PFSK-1 (cell line): ENCODE data around the gene PTPRN2.

ENCODE experiments used
- FOXP2 ChIP-seq: optimal IDR thresholded peaks from 2 replicates; pipeline ENCODE3; 2011; ENCODE audit warnings: borderline replicate concordance, control low read depth, inconsistent platforms; ENCODE audit not compliant: insufficient read depth; ENCODE audit errors: extremely low read length, extremely low read depth
- POLR2AphosphoS5 ChIP-seq: IDR thresholded peaks from 2 replicates; pipeline ENCODE4 v1.6.1; 2012; ENCODE audit warnings: low read depth, mild to moderate bottlenecking, control low read depth, low read length, moderate library complexity
- SIN3A ChIP-seq: IDR thresholded peaks from 2 replicates; pipeline ENCODE4 v1.6.1; 2012; ENCODE audit warnings: mild to moderate bottlenecking, low read length, moderate library complexity, borderline replicate concordance; ENCODE audit not compliant: insufficient read depth
- TAF1 ChIP-seq: IDR thresholded peaks from 2 replicates; pipeline ENCODE4 v1.6.1; 2012; ENCODE audit warnings: low read length, control low read depth, borderline replicate concordance; ENCODE audit not compliant: insufficient read depth
- TF ChIP-seq, protein P1 (sequence below), 2 experiments: IDR thresholded peaks; 2 replicates each; pipeline versions ENCODE4 v1.6.1 to v1.8.0; 2011 to 2012; ENCODE audit warnings: low read depth in 2 of 2, low read length in 2 of 2, control low read depth in 1 of 2, inconsistent platforms in 1 of 2, mild to moderate bottlenecking in 1 of 2, moderate library complexity in 1 of 2; ENCODE audit not compliant: insufficient read depth in 1 of 2

PTPRN2 gene

DNA sequence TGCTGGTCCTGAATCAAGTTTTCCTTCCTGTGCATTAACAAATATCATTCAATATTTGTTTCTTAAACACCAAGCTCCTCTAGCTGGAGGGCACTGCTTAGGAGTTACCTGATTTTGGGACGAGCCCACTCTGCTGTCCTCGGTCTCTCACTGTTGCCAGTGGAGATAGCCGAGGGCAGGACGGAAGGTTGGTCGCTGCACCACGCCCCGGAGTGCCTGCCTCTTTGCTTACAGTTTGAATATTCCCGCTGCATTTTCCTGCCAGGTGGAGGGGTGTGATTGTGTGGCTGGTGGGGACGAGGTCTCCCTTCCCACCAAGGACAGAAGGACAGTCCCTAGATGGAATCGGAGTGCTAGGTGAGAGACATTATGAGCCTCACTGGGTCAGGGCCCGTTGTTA lies 1049.3 kb downstream of the PTPRN2 start:
- TF ChIP-seq TAF1: no peak
- no peak for TF ChIP-seq FOXP2
- TF ChIP-seq, protein P1, sequence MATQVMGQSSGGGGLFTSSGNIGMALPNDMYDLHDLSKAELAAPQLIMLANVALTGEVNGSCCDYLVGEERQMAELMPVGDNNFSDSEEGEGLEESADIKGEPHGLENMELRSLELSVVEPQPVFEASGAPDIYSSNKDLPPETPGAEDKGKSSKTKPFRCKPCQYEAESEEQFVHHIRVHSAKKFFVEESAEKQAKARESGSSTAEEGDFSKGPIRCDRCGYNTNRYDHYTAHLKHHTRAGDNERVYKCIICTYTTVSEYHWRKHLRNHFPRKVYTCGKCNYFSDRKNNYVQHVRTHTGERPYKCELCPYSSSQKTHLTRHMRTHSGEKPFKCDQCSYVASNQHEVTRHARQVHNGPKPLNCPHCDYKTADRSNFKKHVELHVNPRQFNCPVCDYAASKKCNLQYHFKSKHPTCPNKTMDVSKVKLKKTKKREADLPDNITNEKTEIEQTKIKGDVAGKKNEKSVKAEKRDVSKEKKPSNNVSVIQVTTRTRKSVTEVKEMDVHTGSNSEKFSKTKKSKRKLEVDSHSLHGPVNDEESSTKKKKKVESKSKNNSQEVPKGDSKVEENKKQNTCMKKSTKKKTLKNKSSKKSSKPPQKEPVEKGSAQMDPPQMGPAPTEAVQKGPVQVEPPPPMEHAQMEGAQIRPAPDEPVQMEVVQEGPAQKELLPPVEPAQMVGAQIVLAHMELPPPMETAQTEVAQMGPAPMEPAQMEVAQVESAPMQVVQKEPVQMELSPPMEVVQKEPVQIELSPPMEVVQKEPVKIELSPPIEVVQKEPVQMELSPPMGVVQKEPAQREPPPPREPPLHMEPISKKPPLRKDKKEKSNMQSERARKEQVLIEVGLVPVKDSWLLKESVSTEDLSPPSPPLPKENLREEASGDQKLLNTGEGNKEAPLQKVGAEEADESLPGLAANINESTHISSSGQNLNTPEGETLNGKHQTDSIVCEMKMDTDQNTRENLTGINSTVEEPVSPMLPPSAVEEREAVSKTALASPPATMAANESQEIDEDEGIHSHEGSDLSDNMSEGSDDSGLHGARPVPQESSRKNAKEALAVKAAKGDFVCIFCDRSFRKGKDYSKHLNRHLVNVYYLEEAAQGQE (IDR thresholded peaks at IDR 0.05; ENCODE audit: insufficient read depth in 1 of 2, low read depth in 2 of 2, low read length in 2 of 2): no peak
- TF ChIP-seq POLR2AphosphoS5: no peak

DNA sequence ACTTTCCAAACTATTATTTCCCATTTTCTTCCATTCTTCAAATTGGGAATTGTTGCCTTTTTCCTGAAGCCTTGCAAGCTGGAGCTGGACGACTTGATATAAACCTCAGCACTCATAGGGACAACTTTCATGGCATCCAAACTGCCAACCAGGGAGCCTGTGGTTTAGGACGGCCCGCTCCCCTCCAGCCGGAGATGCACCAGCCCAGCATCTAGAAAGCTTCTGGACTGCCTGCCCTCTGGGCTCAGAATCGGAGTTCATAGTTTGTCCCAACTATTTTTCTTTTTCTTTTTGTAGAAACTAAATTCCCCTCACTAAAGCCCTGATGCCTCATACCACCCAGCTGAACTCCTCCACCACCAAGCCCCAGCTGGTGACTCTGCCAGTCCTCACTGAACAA lies 1050.6 kb downstream of the PTPRN2 start:
- no peak for TF ChIP-seq SIN3A
- TF ChIP-seq FOXP2: no peak
- TF ChIP-seq, protein P1 (IDR thresholded peaks at IDR 0.05; ENCODE audit: insufficient read depth in 1 of 2, low read depth in 2 of 2, low read length in 2 of 2): no peak
- no peak for TF ChIP-seq TAF1
- no peak for TF ChIP-seq POLR2AphosphoS5

DNA sequence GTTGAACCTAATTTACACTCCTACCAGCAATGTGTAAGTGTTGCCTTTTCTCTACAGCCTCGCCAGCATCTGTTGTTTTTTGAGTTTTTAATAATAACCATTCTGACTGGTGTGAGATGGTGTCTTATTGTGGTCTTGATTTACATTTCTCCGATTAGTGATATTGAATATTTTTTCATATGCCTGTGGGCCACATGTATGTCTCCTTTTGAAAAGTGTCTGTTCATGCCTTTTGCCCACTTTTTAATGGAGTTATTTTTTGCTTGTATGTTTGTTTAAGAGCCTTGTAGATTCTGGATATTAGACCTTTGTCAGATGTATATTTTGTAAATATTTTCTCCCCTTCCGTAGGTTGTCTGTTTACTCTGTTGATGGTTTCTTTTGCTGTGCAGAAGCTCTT lies 1055.6 kb downstream of the PTPRN2 start:
- TF ChIP-seq FOXP2 (no peak), TAF1 (no peak), SIN3A (no peak), POLR2AphosphoS5 (no peak)
- TF ChIP-seq, protein P1 (IDR thresholded peaks at IDR 0.05; ENCODE audit: insufficient read depth in 1 of 2, low read depth in 2 of 2, low read length in 2 of 2): no peak

DNA sequence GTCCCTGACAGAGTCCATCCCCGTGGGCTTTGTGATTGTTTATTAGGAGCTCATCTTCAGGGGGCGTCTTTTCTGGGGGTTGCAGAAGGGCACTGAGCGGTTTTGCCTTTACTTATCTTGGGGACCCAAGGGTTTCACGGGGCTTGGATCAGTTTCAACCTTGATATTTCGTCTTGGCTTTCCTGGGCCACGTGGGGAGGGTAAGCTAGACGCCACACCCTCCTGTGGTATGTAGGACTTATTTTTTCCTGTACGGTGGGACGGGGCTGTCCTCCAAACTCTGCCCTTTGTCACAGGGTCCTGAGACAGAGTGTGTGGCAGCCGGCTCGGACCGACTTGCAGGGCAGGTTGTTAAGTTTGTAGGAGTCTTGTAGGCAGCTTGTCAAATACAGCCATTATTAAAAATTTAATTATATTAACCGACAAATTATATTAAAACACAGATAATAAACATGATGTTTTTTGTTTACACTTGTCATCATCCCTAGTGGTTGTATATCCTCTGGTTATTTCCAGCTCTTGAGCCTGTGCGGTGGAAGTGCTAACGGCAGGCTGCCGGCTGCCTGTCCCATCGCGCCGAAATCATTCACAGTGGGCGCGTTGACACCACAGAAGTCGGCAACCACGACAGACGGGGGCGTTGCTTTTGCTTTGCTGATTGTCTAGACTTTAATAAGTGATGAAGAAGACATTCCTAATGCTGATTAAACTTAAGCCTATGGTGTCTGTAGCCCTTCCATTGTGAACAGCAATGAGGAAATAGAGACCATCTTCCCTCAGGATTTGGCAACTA lies 1057.7 kb downstream of the PTPRN2 start:
- TF ChIP-seq POLR2AphosphoS5 (no peak), FOXP2 (no peak), SIN3A (no peak), TAF1 (no peak)
- TF ChIP-seq, protein P1 (IDR thresholded peaks at IDR 0.05; ENCODE audit: insufficient read depth in 1 of 2, low read depth in 2 of 2, low read length in 2 of 2): no peak

DNA sequence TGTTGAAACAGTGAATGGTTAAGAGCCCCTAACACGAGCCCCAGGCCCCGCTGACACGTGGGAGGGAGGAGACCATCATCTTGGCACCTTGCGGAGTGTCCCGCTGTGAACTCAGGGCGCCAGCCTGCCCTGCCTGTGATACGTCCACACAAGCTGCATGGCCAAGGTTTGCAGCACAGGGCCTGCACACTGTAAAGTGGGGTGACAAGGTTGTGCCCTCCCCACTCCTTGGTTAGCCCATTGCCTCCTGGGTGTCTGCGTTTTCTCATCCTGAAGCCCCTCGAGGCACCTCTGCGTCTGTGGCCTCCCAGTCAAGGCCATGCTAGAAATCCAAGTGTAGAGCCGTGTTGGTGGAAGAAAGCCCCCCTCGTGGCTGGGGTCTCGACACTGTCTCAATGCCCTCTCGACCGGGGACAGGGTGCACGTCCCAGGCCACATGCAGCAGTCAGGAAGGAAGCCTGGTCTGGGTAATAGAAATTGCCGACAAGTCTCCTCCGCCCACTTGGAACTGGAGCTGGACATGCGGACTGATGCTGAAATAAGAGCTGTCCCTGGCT lies 1058.8 kb downstream of the PTPRN2 start:
- TF ChIP-seq FOXP2: no peak
- TF ChIP-seq TAF1: no peak
- TF ChIP-seq SIN3A: no peak
- TF ChIP-seq, protein P1 (IDR thresholded peaks at IDR 0.05; ENCODE audit: insufficient read depth in 1 of 2, low read depth in 2 of 2, low read length in 2 of 2): no peak
- no peak for TF ChIP-seq POLR2AphosphoS5
